Osteocyte (in vitro differentiated cells): ENCODE measurements around the gene CACNG1. TPM values are rescaled to one million over a fixed set of nuclear protein-coding genes. Genes with fewer than 3 reads are reported as not detected.
"Not testable (repeated sequence)": the region's sequence is repeated elsewhere in the genome, so short reads cannot be mapped to it uniquely, and the experiment has no call there.

ENCODE experiments used
- DNase-seq: peaks from one replicate; pipeline ENCODE4 v3.0.0; 2021; ENCODE audit warnings: mixed read lengths; ENCODE audit not compliant: unreplicated experiment; ENCODE audit errors: extremely low spot score
- H3K27ac Mint-ChIP-seq: one replicate; pipeline ENCODE4 v1.8.0; 2021; ENCODE audit warnings: mild to moderate bottlenecking, mixed read lengths; ENCODE audit not compliant: unreplicated experiment
- H3K27me3 Mint-ChIP-seq: one replicate; pipeline ENCODE4 v1.8.0; 2021; ENCODE audit warnings: mixed read lengths; ENCODE audit not compliant: unreplicated experiment
- H3K36me3 Mint-ChIP-seq: one replicate; pipeline ENCODE4 v1.8.0; 2021; ENCODE audit warnings: mixed read lengths; ENCODE audit not compliant: unreplicated experiment
- H3K4me1 Mint-ChIP-seq: one replicate; pipeline ENCODE4 v1.8.0; 2021; ENCODE audit warnings: mixed read lengths; ENCODE audit not compliant: unreplicated experiment
- H3K4me3 Mint-ChIP-seq: one replicate; pipeline ENCODE4 v1.8.0; 2021; ENCODE audit warnings: mild to moderate bottlenecking, moderate library complexity, mixed read lengths; ENCODE audit not compliant: unreplicated experiment
- H3K9me3 Mint-ChIP-seq: one replicate; pipeline ENCODE4 v1.8.0; 2021; ENCODE audit warnings: mixed read lengths; ENCODE audit not compliant: unreplicated experiment
- CTCF ChIP-seq: fragments of 200-600 bp; sonication (generic); IDR thresholded peaks from 2 replicates; pipeline ENCODE4 v1.5.0; 2021; ENCODE audit warnings: antibody characterized with exemption, mild to moderate bottlenecking, moderate library complexity
- total RNA-seq: library from RNA; stranded (reverse); gene quantifications from 2 replicates; pipeline ENCODE4 v1.2.1, GENCODE V29; 2021

Gene CACNG1
- total RNA-seq, 1 donor from 2014 or later: not detected

- H3K36me3 Mint-ChIP-seq: peaks cover 22% of the 10 kb centered on the region
- no peak for DNase-seq
- H3K4me1 Mint-ChIP-seq: peaks cover 30% of the 10 kb centered on the region
- no peak overlapping the region for H3K4me3 Mint-ChIP-seq
- H3K27ac Mint-ChIP-seq: no peak overlapping the region
- no peaks in the 10 kb centered on the region for H3K9me3 Mint-ChIP-seq
- H3K27me3 Mint-ChIP-seq: no peaks in the 10 kb centered on the region
- TF ChIP-seq CTCF: no peak
Measured at GRCh38 chr17:67095803-67096202, 51.4 kb downstream of the CACNG1 start.

GRCh38 chr17:67096609-67097008, 52.3 kb downstream of the CACNG1 start:
- DNase-seq: no peak
- Mint-ChIP-seq H3K27ac (no peak overlapping the region), H3K27me3 (no peaks in the 10 kb centered on the region), H3K36me3 (peaks cover 22% of the 10 kb centered on the region), H3K4me1 (peaks cover 38% of the 10 kb centered on the region), H3K9me3 (no peaks in the 10 kb centered on the region), H3K4me3 (no peak overlapping the region)
- TF ChIP-seq CTCF: no peak

GRCh38 chr17:67098006-67098405, 53.7 kb downstream of the CACNG1 start:
- Mint-ChIP-seq H3K4me3 (no peak overlapping the region), H3K36me3 (peaks cover 22% of the 10 kb centered on the region), H3K27ac (peak overlapping the region; percentile 56), H3K9me3 (no peaks in the 10 kb centered on the region), H3K4me1 (peaks cover 52% of the 10 kb centered on the region), H3K27me3 (no peaks in the 10 kb centered on the region)
- TF ChIP-seq CTCF: no peak
- no peak for DNase-seq

GRCh38 chr17:67104641-67105040, 60.3 kb downstream of the CACNG1 start:
- Mint-ChIP-seq H3K36me3 (peaks cover 46% of the 10 kb centered on the region), H3K4me1 (peaks cover 43% of the 10 kb centered on the region), H3K27ac (peak overlapping the region; percentile 41)
- not testable (repeated sequence) for H3K27me3 Mint-ChIP-seq, H3K9me3 Mint-ChIP-seq, H3K4me3 Mint-ChIP-seq, DNase-seq

GRCh38 chr17:67105213-67105612, 60.9 kb downstream of the CACNG1 start:
- no peaks in the 10 kb centered on the region for H3K27me3 Mint-ChIP-seq
- peaks cover 46% of the 10 kb centered on the region for H3K36me3 Mint-ChIP-seq
- peaks cover 4% of the 10 kb centered on the region for H3K9me3 Mint-ChIP-seq
- DNase-seq: no peak
- H3K27ac Mint-ChIP-seq: peak overlapping the region; percentile 41
- no peak for TF ChIP-seq CTCF
- H3K4me1 Mint-ChIP-seq: peaks cover 42% of the 10 kb centered on the region
- H3K4me3 Mint-ChIP-seq: no peak overlapping the region

Other genes starting within 250 kb of the CACNG1 start
- gene CACNG5, start 209.4 kb upstream of the CACNG1 start, total RNA-seq: not detected in 2 replicates
- 5.6 TPM in 2 replicates for gene CACNG4, start 79.8 kb upstream of the CACNG1 start, total RNA-seq
- 63.5 and 70.5 TPM in 2 replicates for gene HELZ, start 200.6 kb downstream of the CACNG1 start, total RNA-seq